Measurements from ENCODE around the gene STAT6. TPM values are rescaled to one million over a fixed set of nuclear protein-coding genes. Genes with fewer than 3 reads are reported as not detected.

STAT6 gene
- total and polyA plus RNA-seq, 2 of the 8 experiments (the other 6 are each of a cell fraction or from before 2014, with no cell fraction given), result 32.9 to 38.7 TPM

DNA sequence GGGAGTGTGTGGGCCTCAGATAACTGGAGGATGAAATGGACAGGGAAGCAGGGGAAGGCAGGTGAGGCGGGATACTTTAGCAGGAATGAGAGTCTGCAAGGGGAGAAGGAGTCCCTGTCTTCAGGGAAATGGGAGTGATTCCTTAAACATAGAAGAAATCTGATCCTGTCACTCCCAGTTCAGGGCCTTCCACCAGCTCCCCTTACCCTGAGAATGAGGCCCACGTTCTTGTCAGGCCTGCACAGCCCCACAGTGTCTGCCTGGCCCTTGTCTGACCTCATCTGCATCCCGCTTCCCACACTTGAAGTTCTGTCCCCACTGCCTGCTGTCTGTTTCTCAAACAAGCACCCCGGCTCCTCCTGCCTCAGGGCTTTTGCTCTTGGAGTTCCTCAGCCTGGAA is 48.9 kb upstream of the STAT6 start:
- Histone ChIP-seq H2AFZ (ENCODE audit: low read length) (no peak overlapping the region), H3K56ac (replicated peaks; ENCODE audit: insufficient read length, low read depth, low read length) (no peak overlapping the region), H2BK12ac (ENCODE audit: low read depth, low read length) (no peak overlapping the region), H4K5ac (ENCODE audit: insufficient read length, low read depth, low read length) (no peak overlapping the region), H3K36me3 (ENCODE audit: control insufficient read depth in 2 of 4, insufficient read depth in 4 of 4, low read length in 3 of 4) (peaks cover 41 to 96% (median 76%) of the 10 kb centered on the region in 4 experiments; a peak in 7 of 8 replicates), H4K20me1 (replicated peaks in 1 of 2; ENCODE audit: control insufficient read depth in 1 of 2, insufficient read depth in 2 of 2, low read length in 2 of 2) (peaks cover 3 to 19% of the 10 kb centered on the region in 2 experiments), H3K79me2 (ENCODE audit: control insufficient read depth in 1 of 2, insufficient read depth in 2 of 2, low read length in 2 of 2) (no peaks in the 10 kb centered on the region), H3K9ac (replicated peaks in 1 of 4; ENCODE audit: extremely low read depth in 1 of 4, low read depth in 3 of 4, low read length in 3 of 4) (no peak overlapping the region), H3K14ac (ENCODE audit: insufficient read length) (no peak overlapping the region), H3K27me3 (replicated peaks in 1 of 4; ENCODE audit: control insufficient read depth in 3 of 4, extremely low read depth in 1 of 4, insufficient read depth in 3 of 4, low read length in 3 of 4) (no peaks in the 10 kb centered on the region), H3K4ac (replicated peaks; ENCODE audit: insufficient read length, low read depth, low read length) (no peak overlapping the region), H3K4me3 (ENCODE audit: extremely low read depth in 1 of 4, insufficient read depth in 2 of 4, low read depth in 3 of 4, low read length in 4 of 4) (no peak overlapping the region), H4K91ac (replicated peaks; ENCODE audit: insufficient read length, low read length) (no peak overlapping the region), H3K4me1 (replicated peaks in 1 of 4; ENCODE audit: control insufficient read depth in 3 of 4, insufficient read depth in 4 of 4, low read length in 3 of 4) (no peaks in the 10 kb centered on the region), H3K23ac (ENCODE audit: insufficient read length) (no peak overlapping the region), H2BK20ac (ENCODE audit: low read length) (no peak overlapping the region), H3K18ac (ENCODE audit: extremely low read depth, low read length) (no peak overlapping the region), H2BK15ac (ENCODE audit: low read length) (no peak overlapping the region), H4K8ac (ENCODE audit: extremely low read depth, insufficient read depth, low read length) (no peak overlapping the region), H2BK120ac (replicated peaks; ENCODE audit: low read depth, low read length) (no peak overlapping the region), H2AK5ac (ENCODE audit: low read depth, low read length) (no peak overlapping the region), H2BK5ac (ENCODE audit: low read depth, low read length) (no peak overlapping the region; the same call in 1 of the 2 replicates), H3K27ac (ENCODE audit: low read depth, low read length) (no peak overlapping the region), H3K4me2 (ENCODE audit: insufficient read depth in 1 of 2, low read depth in 2 of 2, low read length in 2 of 2) (no peak overlapping the region), H3K23me2 (ENCODE audit: low read depth, low read length) (no peaks in the 10 kb centered on the region), H3K9me3 (ENCODE audit: insufficient read depth in 2 of 2, low read depth in 1 of 2, low read length in 1 of 2) (no peaks in the 10 kb centered on the region), H3K79me1 (ENCODE audit: low read depth, low read length) (no peaks in the 10 kb centered on the region)
- POLR2A ChIA-PET (ENCODE audit: partially characterized antibody), result interaction anchor here (0.9 to 10.8 kb wide), 8 partner anchors 9 to 442 kb away, joined by 3 to 75 read pairs (median 8); partner anchors contain the start of gene LRP1
- CTCF ChIA-PET (ENCODE audit: partially characterized antibody), result interaction anchor here (1.1 to 10.6 kb wide), 6 partner anchors 12 to 54 kb away, joined by 3 to 150 read pairs (median 6); no protein-coding TSS in a partner anchor
- FAIRE-seq (no peak), DNase-seq (ENCODE audit: low read depth in 1 of 2, low spot score in 2 of 2) (no peak)
- 91% methylated on average over 4 of the region's 4 CpGs; no CpG with 5 or more reads in 1 of the 2 experiments for WGBS, 2 experiments (ENCODE audit: extremely low coverage in 1 of 2, insufficient coverage in 1 of 2, insufficient read length in 1 of 2, insufficient replicate concordance in 2 of 2, low coverage in 1 of 2, low lambda C conversion rate in 2 of 2, missing lambda C conversion rate in 1 of 2)
- no peak for TF ChIP-seq EZH2 (IDR thresholded peaks at IDR 0.05; ENCODE audit: low read depth, low read length, severe bottlenecking)
- TF ChIP-seq, protein P1, sequence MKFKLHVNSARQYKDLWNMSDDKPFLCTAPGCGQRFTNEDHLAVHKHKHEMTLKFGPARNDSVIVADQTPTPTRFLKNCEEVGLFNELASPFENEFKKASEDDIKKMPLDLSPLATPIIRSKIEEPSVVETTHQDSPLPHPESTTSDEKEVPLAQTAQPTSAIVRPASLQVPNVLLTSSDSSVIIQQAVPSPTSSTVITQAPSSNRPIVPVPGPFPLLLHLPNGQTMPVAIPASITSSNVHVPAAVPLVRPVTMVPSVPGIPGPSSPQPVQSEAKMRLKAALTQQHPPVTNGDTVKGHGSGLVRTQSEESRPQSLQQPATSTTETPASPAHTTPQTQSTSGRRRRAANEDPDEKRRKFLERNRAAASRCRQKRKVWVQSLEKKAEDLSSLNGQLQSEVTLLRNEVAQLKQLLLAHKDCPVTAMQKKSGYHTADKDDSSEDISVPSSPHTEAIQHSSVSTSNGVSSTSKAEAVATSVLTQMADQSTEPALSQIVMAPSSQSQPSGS (IDR thresholded peaks at IDR 0.05; ENCODE audit: low read length), result no peak
- TF ChIP-seq EP300 (IDR thresholded peaks at IDR 0.05; ENCODE audit: borderline replicate concordance in 1 of 2, low read depth in 2 of 2, low read length in 2 of 2), result no peak
- no peak for TF ChIP-seq TAF1 (IDR thresholded peaks at IDR 0.05; ENCODE audit: low read depth, low read length)
- TF ChIP-seq, protein P2, sequence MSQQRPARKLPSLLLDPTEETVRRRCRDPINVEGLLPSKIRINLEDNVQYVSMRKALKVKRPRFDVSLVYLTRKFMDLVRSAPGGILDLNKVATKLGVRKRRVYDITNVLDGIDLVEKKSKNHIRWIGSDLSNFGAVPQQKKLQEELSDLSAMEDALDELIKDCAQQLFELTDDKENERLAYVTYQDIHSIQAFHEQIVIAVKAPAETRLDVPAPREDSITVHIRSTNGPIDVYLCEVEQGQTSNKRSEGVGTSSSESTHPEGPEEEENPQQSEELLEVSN (IDR thresholded peaks at IDR 0.05), result no peak
- TF ChIP-seq BCL11A (IDR thresholded peaks at IDR 0.05; ENCODE audit: low read depth in 2 of 2, low read length in 2 of 2), result no peak
- TF ChIP-seq POU5F1 (IDR thresholded peaks at IDR 0.05; ENCODE audit: low read depth, low read length), result no peak
- TF ChIP-seq, protein P3, sequence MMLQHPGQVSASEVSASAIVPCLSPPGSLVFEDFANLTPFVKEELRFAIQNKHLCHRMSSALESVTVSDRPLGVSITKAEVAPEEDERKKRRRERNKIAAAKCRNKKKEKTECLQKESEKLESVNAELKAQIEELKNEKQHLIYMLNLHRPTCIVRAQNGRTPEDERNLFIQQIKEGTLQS (IDR thresholded peaks at IDR 0.05; ENCODE audit: insufficient read depth, low read depth, low read length), result no peak
- no peak for TF ChIP-seq RNF2 (IDR thresholded peaks at IDR 0.05; ENCODE audit: borderline replicate concordance, low read depth, low read length, missing control alignments, poor library complexity, severe bottlenecking)
- no peak for TF ChIP-seq BRCA1 (IDR thresholded peaks at IDR 0.05; ENCODE audit: low read depth, low read length)

Measured in H1 (cell line).